Measurements from ENCODE around the gene DOCK10.

Gene DOCK10

GRCh38 chr2:224909885-224910573 is 132.2 kb downstream of the DOCK10 start:
- DNase-seq = no peak

GRCh38 chr2:224908818-224909217 is 133.4 kb downstream of the DOCK10 start:
- DNase-seq = no peak

DNA sequence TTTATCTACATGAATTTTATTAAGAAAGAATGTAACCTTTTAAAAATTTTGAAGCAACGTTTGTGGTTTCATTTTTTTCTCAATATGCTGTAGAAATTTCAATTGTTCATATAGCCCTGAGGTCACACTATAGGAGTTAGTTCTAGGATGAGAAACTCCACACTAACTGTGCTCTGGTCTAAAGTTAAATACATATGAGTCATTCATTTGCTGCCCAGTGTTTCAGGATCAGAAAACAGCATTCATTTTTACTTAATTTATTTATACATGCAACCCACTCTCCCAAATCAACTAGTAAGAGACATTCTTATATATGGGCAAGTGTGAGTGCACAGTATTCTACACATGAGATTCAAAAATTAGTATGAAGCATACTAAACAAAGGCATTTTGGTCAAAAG is 137.9 kb downstream of the DOCK10 start:
- DNase-seq = no peak

DNA sequence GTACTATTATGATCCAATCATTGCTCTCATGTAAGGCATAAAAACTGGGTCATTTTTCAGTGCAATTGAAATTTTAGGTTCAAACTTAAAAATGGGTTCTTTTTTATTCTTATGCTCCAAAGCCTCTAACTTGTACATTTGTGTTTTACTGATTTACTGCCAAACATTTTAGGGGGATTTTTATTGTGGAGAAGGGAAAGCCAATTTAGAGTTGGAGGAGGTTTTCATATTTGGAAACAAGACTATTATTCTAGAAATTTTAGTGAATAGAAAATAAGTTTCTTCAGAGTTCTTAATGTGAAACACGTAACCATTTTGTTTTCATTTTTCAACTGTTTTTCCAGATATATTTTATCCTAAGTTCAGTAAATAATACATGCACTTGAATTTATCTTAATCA is 138.6 kb downstream of the DOCK10 start:
- DNase-seq = no peak

GRCh38 chr2:224901121-224901676 is 141.1 kb downstream of the DOCK10 start:
- no peak for DNase-seq

DNA sequence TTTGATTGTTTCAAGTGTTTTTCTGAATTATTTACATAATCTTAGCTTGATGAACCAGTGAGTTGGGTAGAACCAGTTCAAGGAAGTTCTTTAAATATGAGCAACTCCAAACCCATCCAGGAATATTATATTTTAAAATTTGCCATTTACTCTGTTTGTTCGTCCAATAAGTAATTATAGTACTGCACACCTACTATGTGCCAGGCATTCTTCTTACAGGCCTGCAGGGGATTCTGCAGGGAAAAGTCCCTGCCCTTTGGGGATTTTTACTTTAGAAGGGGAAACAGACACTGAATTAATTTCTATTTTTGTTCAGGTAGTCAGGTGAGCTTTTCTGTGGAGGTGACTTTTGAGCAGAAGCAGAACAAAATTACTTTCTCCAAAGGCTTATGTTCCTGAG is 146.9 kb downstream of the DOCK10 start:
- no peak for DNase-seq

DNA sequence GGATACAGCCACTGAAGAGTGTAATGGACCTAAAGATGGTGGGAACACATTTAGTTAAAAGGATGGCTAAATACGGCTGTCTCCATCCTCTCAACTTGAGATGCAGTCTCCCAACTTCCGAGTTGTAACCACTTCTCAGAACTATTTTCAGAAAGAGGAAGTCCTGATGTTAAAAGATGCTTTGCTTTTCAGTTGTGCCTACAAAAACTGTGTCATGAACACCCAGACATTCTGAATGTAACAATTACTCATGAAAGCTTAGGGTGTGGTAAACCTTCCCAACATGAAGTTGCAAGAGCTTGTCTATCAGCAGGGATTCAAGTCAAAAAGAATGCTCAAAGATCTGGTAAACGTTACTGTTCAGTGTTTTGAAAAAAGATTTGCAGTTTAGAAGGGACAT is 147.9 kb downstream of the DOCK10 start:
- no peak for DNase-seq

DNA sequence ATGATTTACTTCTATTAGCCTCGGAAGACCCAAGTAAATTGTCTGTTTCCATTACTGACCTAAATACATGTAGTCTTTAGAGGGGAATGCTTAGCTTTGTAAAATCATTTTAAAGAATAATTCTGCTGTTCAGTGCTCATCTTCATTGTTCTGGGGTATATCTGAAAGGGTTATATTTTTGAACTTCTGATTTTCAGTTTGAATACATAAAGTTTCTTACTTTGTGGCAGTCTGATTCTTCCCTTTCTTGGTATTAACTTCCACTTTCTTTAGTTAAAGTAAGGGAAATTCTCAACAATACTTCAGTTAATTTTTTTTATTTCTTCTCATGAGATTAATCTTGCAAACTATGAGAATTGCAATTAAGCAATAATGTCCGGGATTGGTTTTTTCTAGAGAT is 148.4 kb downstream of the DOCK10 start:
- DNase-seq = no peak

DNA sequence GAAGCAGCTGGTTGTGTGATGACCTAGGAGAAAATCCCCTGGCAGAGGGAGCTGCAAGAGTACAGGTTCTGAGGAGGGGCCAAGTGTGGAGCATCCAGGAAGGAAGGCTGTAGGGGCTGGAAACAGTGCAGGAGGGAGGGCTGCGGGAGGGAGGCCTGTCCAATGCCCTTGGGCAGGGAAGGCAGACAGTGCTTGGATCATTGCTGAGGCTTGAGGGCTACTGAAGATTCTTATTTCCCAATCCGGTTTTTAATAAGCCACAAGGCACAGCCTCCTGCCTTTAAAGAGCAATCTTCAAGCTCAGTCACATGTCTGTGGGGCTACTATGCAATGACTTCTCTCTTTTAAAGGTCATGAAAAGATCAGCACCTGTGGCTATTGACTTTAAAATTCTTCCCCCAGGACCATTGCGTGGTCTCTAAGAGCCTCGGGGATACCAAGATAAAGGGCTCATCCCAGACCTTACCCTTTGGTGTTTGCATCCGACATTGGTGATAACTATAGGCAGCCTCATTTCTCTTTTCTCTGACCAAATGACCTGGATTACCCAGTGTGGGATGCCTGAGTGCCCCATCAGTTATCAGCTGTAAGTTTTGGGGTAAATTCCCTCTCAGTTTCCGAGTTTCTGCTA is 149.6 kb downstream of the DOCK10 start:
- no peak for DNase-seq

DNA sequence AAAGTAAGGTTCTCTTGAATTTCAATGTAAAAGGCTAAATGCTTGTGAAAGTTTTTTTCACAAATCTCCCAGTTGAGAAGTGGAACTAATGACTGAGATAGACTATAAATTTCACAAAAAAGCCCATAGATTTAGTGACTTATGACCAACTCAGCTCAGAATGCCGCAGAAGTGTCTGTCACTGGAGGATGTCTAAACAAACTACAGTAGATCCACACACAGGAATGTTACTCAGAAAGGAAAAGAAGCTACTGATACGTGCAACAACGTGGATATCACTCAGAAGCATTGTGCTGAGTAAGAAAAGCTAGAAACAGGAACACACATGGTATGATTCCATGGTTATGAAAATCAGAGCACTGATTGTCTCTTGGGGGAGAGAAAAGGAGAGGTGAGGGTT is 151.9 kb downstream of the DOCK10 start:
- no peak for DNase-seq

DNA sequence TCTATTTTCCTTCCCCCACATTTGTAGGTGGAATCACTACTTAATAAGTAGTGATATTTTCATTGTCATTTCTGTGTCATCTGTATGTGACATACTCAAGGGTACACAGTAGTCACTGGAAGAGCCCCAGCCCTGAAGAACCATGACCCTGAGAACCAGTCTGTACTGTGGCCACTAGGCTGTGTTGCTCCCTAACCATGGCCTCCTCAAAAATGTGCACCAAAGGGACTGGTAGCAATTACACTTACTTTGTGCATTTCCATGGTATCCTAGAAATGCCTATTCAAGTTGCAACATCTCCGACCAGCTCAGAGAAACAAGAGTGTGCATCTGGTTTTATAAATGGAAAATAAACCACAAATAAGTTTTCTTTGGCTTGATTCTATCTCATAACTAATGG is 155.1 kb downstream of the DOCK10 start:
- DNase-seq = no peak

- no peak for DNase-seq
Measured at GRCh38 chr2:224885836-224886547, 156.3 kb downstream of the DOCK10 start.

DNA sequence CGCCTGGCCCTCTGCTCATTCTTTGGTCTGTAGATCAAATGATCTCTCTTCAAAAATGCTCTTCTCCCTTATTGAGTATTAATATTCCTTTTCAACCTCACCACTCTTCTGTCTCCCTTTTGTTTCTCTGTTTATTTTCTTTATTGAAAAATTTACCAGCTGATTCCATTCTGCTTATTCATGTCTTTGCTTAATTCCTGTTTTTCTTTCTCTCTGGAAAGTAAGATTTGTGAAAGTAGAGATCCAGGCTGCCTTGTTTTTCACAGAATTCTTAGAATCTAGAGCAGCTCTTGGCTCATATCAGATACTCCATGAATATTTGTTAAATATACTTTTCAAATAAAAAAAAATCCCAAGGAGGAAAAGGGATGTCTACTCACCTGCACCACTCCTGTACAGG is 157.0 kb downstream of the DOCK10 start:
- DNase-seq = no peak

GRCh38 chr2:224884188-224884587 is 158.1 kb downstream of the DOCK10 start:
- DNase-seq = no peak

- no peak for DNase-seq
Measured at GRCh38 chr2:224883700-224884099, 158.6 kb downstream of the DOCK10 start.

DNA sequence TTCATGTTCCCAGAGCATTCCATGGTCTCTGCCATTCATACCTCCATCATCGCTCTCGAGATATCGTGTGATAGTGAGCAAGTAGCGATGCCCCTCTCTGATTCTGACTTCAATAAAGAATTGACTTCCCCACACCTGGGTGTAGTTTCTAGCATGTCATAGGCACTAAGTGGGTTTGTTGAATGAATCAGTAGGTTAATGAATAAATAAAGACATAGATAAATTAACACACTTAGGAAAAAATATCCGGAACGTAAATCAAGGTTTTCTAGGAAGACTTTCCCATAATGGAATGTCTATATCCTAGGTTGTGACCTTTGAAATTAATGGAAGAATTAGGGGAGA is 159.1 kb downstream of the DOCK10 start:
- DNase-seq = no peak

- no peak for DNase-seq
Measured at GRCh38 chr2:224882291-224883171, 159.7 kb downstream of the DOCK10 start.

DNA sequence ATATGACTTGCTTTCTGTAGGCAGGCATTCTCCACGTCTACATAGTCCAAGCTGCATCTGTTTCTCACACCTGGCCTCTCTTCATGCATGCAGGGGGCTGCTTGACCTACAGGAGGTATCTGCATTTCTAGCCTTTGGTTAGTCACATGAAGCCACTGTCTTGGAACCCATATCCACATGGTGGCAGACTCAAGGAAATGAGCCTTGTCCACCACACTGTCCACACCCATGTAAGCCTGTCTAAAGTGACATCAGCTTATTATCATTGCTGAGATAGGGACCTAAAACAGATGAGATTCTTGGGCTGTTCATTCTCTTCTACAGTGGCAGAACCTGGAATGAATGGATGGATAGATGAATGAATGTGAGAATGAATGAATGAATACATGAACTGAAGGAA is 160.4 kb downstream of the DOCK10 start:
- no peak for DNase-seq

DNA sequence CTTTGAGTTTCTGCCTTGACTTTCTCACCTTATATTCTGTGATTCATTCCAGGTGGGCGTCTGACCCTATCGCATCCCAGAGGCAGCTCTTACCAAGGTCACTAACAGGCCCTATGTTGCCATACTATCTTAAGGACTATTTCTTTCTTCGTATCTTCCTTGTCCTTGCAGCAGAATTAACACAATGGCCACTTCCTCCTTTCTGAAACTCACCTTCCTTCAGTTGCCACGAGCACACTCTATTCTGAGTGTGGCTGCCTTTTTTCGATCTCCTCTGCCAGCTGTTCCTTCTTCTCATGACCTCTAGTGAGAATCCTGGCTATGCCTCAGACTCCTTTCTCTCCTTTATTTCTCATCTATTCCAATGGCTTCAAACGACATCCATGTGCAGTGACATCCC is 165.7 kb downstream of the DOCK10 start:
- DNase-seq = no peak

DNA sequence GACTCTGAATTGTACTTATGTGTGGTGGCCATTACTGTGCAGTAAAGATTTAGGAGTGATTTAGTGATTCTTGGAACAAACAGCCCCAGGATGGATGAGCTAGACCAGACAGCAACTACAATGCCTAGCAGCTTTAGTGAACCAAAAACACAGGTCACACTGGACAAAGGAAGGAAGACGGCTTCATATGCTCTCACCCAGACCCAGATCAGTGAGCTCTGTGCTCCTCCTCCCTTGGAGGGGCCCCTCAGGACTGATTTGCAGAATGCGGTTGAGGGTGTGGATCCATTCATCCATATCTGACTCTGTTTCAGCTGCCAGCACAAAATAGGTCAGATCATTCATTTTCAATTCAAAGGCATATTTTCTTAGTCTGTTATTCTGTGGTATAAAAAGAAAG is 166.4 kb downstream of the DOCK10 start:
- no peak for DNase-seq

DNA sequence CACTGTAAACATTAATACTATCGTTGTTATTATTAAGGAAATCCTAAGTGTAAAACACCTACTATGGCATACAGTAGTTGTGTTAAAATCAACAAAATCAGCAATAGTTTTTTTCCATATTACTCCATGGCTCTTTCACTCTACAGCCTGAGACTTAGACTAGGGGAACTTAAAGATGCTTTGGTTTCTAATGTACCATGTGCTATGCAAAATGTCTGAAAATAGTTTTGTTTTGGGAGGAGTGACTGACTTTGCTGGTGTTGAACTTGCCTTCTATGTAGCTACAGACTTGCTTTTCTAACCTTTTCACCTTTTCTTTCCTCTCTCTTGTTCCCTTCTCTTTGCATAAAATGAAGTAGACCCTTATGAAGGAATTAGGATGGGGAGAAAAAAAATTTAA is 167.1 kb downstream of the DOCK10 start:
- no peak for DNase-seq

GRCh38 chr2:224871813-224872212 is 170.5 kb downstream of the DOCK10 start:
- no peak for DNase-seq

- no peak for DNase-seq
Measured at GRCh38 chr2:224870341-224870740, 171.9 kb downstream of the DOCK10 start.

Data from effector CD4-positive, alpha-beta T cell (primary cell).